Neural cell (in vitro differentiated cells): ENCODE data around the gene AGT.

Experiments
- EP300 ChIP-seq: fragments of 450-650 bp; conservative IDR thresholded peaks from 2 replicates; pipeline ENCODE4 v1.6.1; 2014; ENCODE audit warnings: antibody characterized with exemption, mild to moderate bottlenecking, moderate library complexity; ENCODE audit not compliant: poor library complexity, severe bottlenecking
- EZH2 ChIP-seq: fragments of 200-600, 300-800 bp; shearing (Covaris generic), sonication (generic); IDR thresholded peaks from 2 replicates; pipeline ENCODE4 v1.6.1; 2014; ENCODE audit warnings: antibody characterized with exemption, low read length, borderline replicate concordance, mild to moderate bottlenecking; ENCODE audit not compliant: insufficient read depth, poor library complexity, severe bottlenecking
- POLR2AphosphoS5 ChIP-seq: IDR thresholded peaks from 2 replicates; pipeline ENCODE4 v1.6.1; 2012
- RAD21 ChIP-seq: fragments of 450-650 bp; conservative IDR thresholded peaks from 2 replicates; pipeline ENCODE4 v1.6.1; 2014; ENCODE audit warnings: antibody characterized with exemption, mild to moderate bottlenecking, moderate library complexity
- SMC3 ChIP-seq: fragments of 450-650 bp; conservative IDR thresholded peaks from 2 replicates; pipeline ENCODE4 v1.6.1; 2014; ENCODE audit warnings: antibody characterized with exemption, mild to moderate bottlenecking, moderate library complexity; ENCODE audit not compliant: poor library complexity
- TF ChIP-seq, protein P1 (sequence below): fragments of 450-650 bp; IDR thresholded peaks from 2 replicates; pipeline ENCODE4 v1.5.1; 2014; ENCODE audit warnings: antibody characterized with exemption, mild to moderate bottlenecking, moderate library complexity; ENCODE audit not compliant: poor library complexity, severe bottlenecking
- TF ChIP-seq, protein P2 (sequence below): IDR thresholded peaks from 2 replicates; pipeline ENCODE4 v1.6.1; 2012; ENCODE audit warnings: borderline replicate concordance

GRCh38 chr1:230680300-230681025, 33.5 kb downstream of the AGT start:
- TF ChIP-seq, protein P1, sequence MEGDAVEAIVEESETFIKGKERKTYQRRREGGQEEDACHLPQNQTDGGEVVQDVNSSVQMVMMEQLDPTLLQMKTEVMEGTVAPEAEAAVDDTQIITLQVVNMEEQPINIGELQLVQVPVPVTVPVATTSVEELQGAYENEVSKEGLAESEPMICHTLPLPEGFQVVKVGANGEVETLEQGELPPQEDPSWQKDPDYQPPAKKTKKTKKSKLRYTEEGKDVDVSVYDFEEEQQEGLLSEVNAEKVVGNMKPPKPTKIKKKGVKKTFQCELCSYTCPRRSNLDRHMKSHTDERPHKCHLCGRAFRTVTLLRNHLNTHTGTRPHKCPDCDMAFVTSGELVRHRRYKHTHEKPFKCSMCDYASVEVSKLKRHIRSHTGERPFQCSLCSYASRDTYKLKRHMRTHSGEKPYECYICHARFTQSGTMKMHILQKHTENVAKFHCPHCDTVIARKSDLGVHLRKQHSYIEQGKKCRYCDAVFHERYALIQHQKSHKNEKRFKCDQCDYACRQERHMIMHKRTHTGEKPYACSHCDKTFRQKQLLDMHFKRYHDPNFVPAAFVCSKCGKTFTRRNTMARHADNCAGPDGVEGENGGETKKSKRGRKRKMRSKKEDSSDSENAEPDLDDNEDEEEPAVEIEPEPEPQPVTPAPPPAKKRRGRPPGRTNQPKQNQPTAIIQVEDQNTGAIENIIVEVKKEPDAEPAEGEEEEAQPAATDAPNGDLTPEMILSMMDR = no peak
- no peak for TF ChIP-seq EZH2
- no peak for TF ChIP-seq RAD21
- no peak for TF ChIP-seq EP300
- no peak for TF ChIP-seq SMC3
- TF ChIP-seq POLR2AphosphoS5 = no peak
- TF ChIP-seq, protein P2, sequence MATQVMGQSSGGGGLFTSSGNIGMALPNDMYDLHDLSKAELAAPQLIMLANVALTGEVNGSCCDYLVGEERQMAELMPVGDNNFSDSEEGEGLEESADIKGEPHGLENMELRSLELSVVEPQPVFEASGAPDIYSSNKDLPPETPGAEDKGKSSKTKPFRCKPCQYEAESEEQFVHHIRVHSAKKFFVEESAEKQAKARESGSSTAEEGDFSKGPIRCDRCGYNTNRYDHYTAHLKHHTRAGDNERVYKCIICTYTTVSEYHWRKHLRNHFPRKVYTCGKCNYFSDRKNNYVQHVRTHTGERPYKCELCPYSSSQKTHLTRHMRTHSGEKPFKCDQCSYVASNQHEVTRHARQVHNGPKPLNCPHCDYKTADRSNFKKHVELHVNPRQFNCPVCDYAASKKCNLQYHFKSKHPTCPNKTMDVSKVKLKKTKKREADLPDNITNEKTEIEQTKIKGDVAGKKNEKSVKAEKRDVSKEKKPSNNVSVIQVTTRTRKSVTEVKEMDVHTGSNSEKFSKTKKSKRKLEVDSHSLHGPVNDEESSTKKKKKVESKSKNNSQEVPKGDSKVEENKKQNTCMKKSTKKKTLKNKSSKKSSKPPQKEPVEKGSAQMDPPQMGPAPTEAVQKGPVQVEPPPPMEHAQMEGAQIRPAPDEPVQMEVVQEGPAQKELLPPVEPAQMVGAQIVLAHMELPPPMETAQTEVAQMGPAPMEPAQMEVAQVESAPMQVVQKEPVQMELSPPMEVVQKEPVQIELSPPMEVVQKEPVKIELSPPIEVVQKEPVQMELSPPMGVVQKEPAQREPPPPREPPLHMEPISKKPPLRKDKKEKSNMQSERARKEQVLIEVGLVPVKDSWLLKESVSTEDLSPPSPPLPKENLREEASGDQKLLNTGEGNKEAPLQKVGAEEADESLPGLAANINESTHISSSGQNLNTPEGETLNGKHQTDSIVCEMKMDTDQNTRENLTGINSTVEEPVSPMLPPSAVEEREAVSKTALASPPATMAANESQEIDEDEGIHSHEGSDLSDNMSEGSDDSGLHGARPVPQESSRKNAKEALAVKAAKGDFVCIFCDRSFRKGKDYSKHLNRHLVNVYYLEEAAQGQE = no peak
